ENCODE results near the gene SYS1.

SYS1 gene

DNA sequence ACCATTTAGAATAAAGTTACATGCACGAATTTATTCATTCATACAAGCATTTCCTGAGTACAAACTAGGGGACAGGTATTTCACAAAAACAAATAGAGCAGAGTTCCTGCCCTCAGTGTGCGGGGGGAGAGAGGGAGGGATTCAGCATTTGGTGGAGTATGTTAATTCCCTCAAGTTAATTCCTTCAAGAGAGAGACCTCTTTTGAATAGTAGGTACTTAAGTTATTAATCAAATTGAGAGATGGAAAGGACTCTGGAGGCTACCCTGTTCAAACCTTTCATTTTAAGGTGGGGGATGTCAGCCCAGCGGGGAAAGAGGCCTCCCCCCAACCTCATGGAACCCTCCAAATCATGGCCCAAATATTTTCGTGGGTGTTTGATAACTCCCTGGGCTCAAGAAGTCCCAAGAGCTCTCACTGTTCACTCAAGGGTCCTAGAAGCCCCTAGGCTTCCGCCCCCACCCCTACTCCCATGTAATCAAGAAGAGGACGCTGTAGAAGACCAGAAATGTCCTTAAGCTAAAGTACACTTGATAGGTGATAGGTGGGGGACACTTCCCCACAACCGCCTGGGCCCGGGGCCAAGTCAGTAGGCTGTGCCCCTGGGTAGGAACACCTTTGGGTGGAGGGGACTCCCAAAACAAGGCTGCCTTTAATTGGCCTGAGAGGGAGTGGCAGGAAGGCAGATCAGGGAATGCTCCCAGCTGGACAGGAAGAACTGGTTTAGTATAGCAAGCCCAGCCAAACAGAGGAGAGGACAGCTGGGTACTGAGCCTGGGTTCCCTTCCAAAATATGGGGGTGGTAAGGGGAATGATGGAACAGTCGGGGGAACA is 17.6 kb upstream of the SYS1 start:
- Histone ChIP-seq H3K27ac (replicated peaks) (no peak overlapping the region), H3K4me3 (replicated peaks; ENCODE audit: insufficient read depth, low read length) (no peak overlapping the region), H3K27me3 (ENCODE audit: insufficient read depth, poor library complexity, severe bottlenecking) (peaks cover 10% of the 10 kb centered on the region)
- TF ChIP-seq GABPA (IDR thresholded peaks at IDR 0.05; ENCODE audit: low read depth) (no peak), SPI1 (IDR thresholded peaks at IDR 0.05; ENCODE audit: borderline replicate concordance, low read depth) (no peak), POLR2AphosphoS5 (IDR thresholded peaks at IDR 0.05; ENCODE audit: low read depth) (no peak), REST (IDR thresholded peaks at IDR 0.05; ENCODE audit: insufficient replicate concordance, low read depth) (no peak)
- TF ChIP-seq, protein P1, sequence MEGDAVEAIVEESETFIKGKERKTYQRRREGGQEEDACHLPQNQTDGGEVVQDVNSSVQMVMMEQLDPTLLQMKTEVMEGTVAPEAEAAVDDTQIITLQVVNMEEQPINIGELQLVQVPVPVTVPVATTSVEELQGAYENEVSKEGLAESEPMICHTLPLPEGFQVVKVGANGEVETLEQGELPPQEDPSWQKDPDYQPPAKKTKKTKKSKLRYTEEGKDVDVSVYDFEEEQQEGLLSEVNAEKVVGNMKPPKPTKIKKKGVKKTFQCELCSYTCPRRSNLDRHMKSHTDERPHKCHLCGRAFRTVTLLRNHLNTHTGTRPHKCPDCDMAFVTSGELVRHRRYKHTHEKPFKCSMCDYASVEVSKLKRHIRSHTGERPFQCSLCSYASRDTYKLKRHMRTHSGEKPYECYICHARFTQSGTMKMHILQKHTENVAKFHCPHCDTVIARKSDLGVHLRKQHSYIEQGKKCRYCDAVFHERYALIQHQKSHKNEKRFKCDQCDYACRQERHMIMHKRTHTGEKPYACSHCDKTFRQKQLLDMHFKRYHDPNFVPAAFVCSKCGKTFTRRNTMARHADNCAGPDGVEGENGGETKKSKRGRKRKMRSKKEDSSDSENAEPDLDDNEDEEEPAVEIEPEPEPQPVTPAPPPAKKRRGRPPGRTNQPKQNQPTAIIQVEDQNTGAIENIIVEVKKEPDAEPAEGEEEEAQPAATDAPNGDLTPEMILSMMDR (IDR thresholded peaks at IDR 0.05; ENCODE audit: insufficient read depth, low read length): no peak
- no peak for DNase-seq (ENCODE audit: low read depth in 1 of 2, low spot score in 1 of 2)

- no peak for DNase-seq (ENCODE audit: low read depth in 1 of 2, low spot score in 1 of 2)
- Histone ChIP-seq H3K27ac (replicated peaks) (no peak overlapping the region), H3K27me3 (ENCODE audit: insufficient read depth, poor library complexity, severe bottlenecking) (peaks cover 10% of the 10 kb centered on the region), H3K4me3 (replicated peaks; ENCODE audit: insufficient read depth, low read length) (no peak overlapping the region)
- TF ChIP-seq GABPA (IDR thresholded peaks at IDR 0.05; ENCODE audit: low read depth) (no peak), SPI1 (IDR thresholded peaks at IDR 0.05; ENCODE audit: borderline replicate concordance, low read depth) (no peak), REST (IDR thresholded peaks at IDR 0.05; ENCODE audit: insufficient replicate concordance, low read depth) (no peak), POLR2AphosphoS5 (IDR thresholded peaks at IDR 0.05; ENCODE audit: low read depth) (no peak)
- TF ChIP-seq, protein P1 (IDR thresholded peaks at IDR 0.05; ENCODE audit: insufficient read depth, low read length): no peak
These were observed 16.7 kb upstream of the SYS1 start for GRCh38 chr20:45346291-45346718.

DNA sequence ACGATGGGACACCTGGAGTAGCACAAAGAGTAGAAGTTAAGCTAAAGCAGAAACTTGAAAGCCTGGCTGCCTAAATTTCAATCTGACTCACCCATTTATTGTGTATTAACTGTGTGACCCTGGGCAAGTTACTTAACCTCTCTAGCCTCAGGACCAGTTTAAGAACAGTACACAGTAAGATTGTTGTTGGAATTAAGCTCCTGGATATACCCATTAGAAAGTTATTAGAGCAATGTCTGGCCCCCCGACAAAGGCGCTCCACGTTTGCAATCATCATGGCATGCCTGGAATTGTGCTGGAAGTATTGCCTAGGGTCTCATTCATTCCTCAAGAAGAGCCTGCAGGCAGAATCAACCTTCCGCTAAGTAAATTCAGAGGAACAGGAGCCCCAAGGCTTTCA is 16.1 kb upstream of the SYS1 start:
- no peak overlapping the region for H3K4me3 ChIP-seq (replicated peaks; ENCODE audit: insufficient read depth, low read length)
- H3K27me3 ChIP-seq (ENCODE audit: insufficient read depth, poor library complexity, severe bottlenecking): peaks cover 10% of the 10 kb centered on the region
- no peak overlapping the region for H3K27ac ChIP-seq (replicated peaks)
- no peak for DNase-seq (ENCODE audit: low read depth in 1 of 2, low spot score in 1 of 2)
- TF ChIP-seq REST (IDR thresholded peaks at IDR 0.05; ENCODE audit: insufficient replicate concordance, low read depth) (no peak), GABPA (IDR thresholded peaks at IDR 0.05; ENCODE audit: low read depth) (no peak), SPI1 (IDR thresholded peaks at IDR 0.05; ENCODE audit: borderline replicate concordance, low read depth) (no peak)
